ENCODE data around the gene PLA2G4E.
A peak's percentile ranks its signal among the peaks of the same experiment; 100 is the strongest.

Gene PLA2G4E

GRCh38 chr15:42038401-42038800 is 17.6 kb upstream of the PLA2G4E start:
- TF ChIP-seq PAX5 (IDR thresholded peaks at IDR 0.05; ENCODE audit: insufficient read depth, low read length, severe bottlenecking) (no peak), POLR2AphosphoS5 (IDR thresholded peaks at IDR 0.05; ENCODE audit: low read depth, low read length) (no peak), SPI1 (IDR thresholded peaks at IDR 0.05; ENCODE audit: low read depth, low read length) (no peak), TAF1 (IDR thresholded peaks at IDR 0.05; ENCODE audit: low read depth, low read length) (no peak), POU2F2 (IDR thresholded peaks at IDR 0.05; ENCODE audit: low read depth, low read length) (no peak), POLR2A (IDR thresholded peaks at IDR 0.05; ENCODE audit: low read depth, low read length) (no peak)
- FAIRE-seq (no peak), DNase-seq (ENCODE audit: insufficient read length, low spot score) (no peak)

GRCh38 chr15:42037656-42038055 is 16.8 kb upstream of the PLA2G4E start:
- FAIRE-seq (no peak), DNase-seq (ENCODE audit: insufficient read length, low spot score) (no peak)
- TF ChIP-seq POU2F2 (IDR thresholded peaks at IDR 0.05; ENCODE audit: low read depth, low read length) (no peak), TAF1 (IDR thresholded peaks at IDR 0.05; ENCODE audit: low read depth, low read length) (no peak), POLR2AphosphoS5 (IDR thresholded peaks at IDR 0.05; ENCODE audit: low read depth, low read length) (no peak), PAX5 (IDR thresholded peaks at IDR 0.05; ENCODE audit: insufficient read depth, low read length, severe bottlenecking) (no peak), POLR2A (IDR thresholded peaks at IDR 0.05; ENCODE audit: low read depth, low read length) (no peak), SPI1 (IDR thresholded peaks at IDR 0.05; ENCODE audit: low read depth, low read length) (no peak)

- FAIRE-seq (no peak), DNase-seq (ENCODE audit: insufficient read length, low spot score) (no peak)
- TF ChIP-seq TAF1 (IDR thresholded peaks at IDR 0.05; ENCODE audit: low read depth, low read length), result no peak
- TF ChIP-seq PAX5 (IDR thresholded peaks at IDR 0.05; ENCODE audit: insufficient read depth, low read length, severe bottlenecking), result no peak
- TF ChIP-seq POLR2AphosphoS5 (IDR thresholded peaks at IDR 0.05; ENCODE audit: low read depth, low read length), result no peak
- no peak for TF ChIP-seq POU2F2 (IDR thresholded peaks at IDR 0.05; ENCODE audit: low read depth, low read length)
- no peak for TF ChIP-seq POLR2A (IDR thresholded peaks at IDR 0.05; ENCODE audit: low read depth, low read length)
- TF ChIP-seq SPI1 (IDR thresholded peaks at IDR 0.05; ENCODE audit: low read depth, low read length), result no peak
These were observed 16.1 kb upstream of the PLA2G4E start for GRCh38 chr15:42036966-42037365.

GRCh38 chr15:42036112-42036905 is 15.5 kb upstream of the PLA2G4E start:
- DNase-seq (ENCODE audit: insufficient read length, low spot score) (no peak), FAIRE-seq (no peak)
- TF ChIP-seq POU2F2 (IDR thresholded peaks at IDR 0.05; ENCODE audit: low read depth, low read length), result no peak
- TF ChIP-seq POLR2A (IDR thresholded peaks at IDR 0.05; ENCODE audit: low read depth, low read length), result no peak
- no peak for TF ChIP-seq TAF1 (IDR thresholded peaks at IDR 0.05; ENCODE audit: low read depth, low read length)
- no peak for TF ChIP-seq PAX5 (IDR thresholded peaks at IDR 0.05; ENCODE audit: insufficient read depth, low read length, severe bottlenecking)
- no peak for TF ChIP-seq POLR2AphosphoS5 (IDR thresholded peaks at IDR 0.05; ENCODE audit: low read depth, low read length)
- no peak for TF ChIP-seq SPI1 (IDR thresholded peaks at IDR 0.05; ENCODE audit: low read depth, low read length)

- DNase-seq (ENCODE audit: insufficient read length, low spot score) (peak; percentile 33), FAIRE-seq (peak; percentile 89)
- no peak for TF ChIP-seq POLR2AphosphoS5 (IDR thresholded peaks at IDR 0.05; ENCODE audit: low read depth, low read length)
- TF ChIP-seq PAX5 (IDR thresholded peaks at IDR 0.05; ENCODE audit: insufficient read depth, low read length, severe bottlenecking), result no peak
- peak; percentile 98 for TF ChIP-seq POU2F2 (IDR thresholded peaks at IDR 0.05; ENCODE audit: low read depth, low read length)
- TF ChIP-seq TAF1 (IDR thresholded peaks at IDR 0.05; ENCODE audit: low read depth, low read length), result no peak
- no peak for TF ChIP-seq POLR2A (IDR thresholded peaks at IDR 0.05; ENCODE audit: low read depth, low read length)
- 0 out of 2 replicates have a peak, but pooled peaks have one; percentile 4 for TF ChIP-seq SPI1 (IDR thresholded peaks at IDR 0.05; ENCODE audit: low read depth, low read length)
These were observed 14.6 kb upstream of the PLA2G4E start for GRCh38 chr15:42035435-42035761.

- TF ChIP-seq TAF1 (IDR thresholded peaks at IDR 0.05; ENCODE audit: low read depth, low read length) (no peak), POLR2AphosphoS5 (IDR thresholded peaks at IDR 0.05; ENCODE audit: low read depth, low read length) (no peak), POU2F2 (IDR thresholded peaks at IDR 0.05; ENCODE audit: low read depth, low read length) (no peak), POLR2A (IDR thresholded peaks at IDR 0.05; ENCODE audit: low read depth, low read length) (no peak), PAX5 (IDR thresholded peaks at IDR 0.05; ENCODE audit: insufficient read depth, low read length, severe bottlenecking) (no peak), SPI1 (IDR thresholded peaks at IDR 0.05; ENCODE audit: low read depth, low read length) (no peak)
- no peak for DNase-seq (ENCODE audit: insufficient read length, low spot score)
These were observed 14.0 kb upstream of the PLA2G4E start for GRCh38 chr15:42034628-42035434.

GRCh38 chr15:42033214-42033873 is 12.5 kb upstream of the PLA2G4E start:
- no peak for DNase-seq (ENCODE audit: insufficient read length, low spot score)
- FAIRE-seq, result no peak

More at GRCh38 chr15:42034628-42035434, 14.0 kb upstream of the PLA2G4E start:
- peak; percentile 9 for FAIRE-seq

GRCh38 chr15:42032376-42033213 is 11.8 kb upstream of the PLA2G4E start:
- peak; percentile 85 for FAIRE-seq
- no peak for TF ChIP-seq SPI1 (IDR thresholded peaks at IDR 0.05; ENCODE audit: low read depth, low read length)
- TF ChIP-seq POU2F2 (IDR thresholded peaks at IDR 0.05; ENCODE audit: low read depth, low read length), result no peak
- TF ChIP-seq POLR2AphosphoS5 (IDR thresholded peaks at IDR 0.05; ENCODE audit: low read depth, low read length), result no peak
- TF ChIP-seq TAF1 (IDR thresholded peaks at IDR 0.05; ENCODE audit: low read depth, low read length), result no peak
- TF ChIP-seq POLR2A (IDR thresholded peaks at IDR 0.05; ENCODE audit: low read depth, low read length), result no peak
- TF ChIP-seq PAX5 (IDR thresholded peaks at IDR 0.05; ENCODE audit: insufficient read depth, low read length, severe bottlenecking), result no peak
- DNase-seq (ENCODE audit: insufficient read length, low spot score), result no peak

More at GRCh38 chr15:42033214-42033873, 12.5 kb upstream of the PLA2G4E start:
- TF ChIP-seq TAF1 (IDR thresholded peaks at IDR 0.05; ENCODE audit: low read depth, low read length), result no peak
- no peak for TF ChIP-seq POLR2A (IDR thresholded peaks at IDR 0.05; ENCODE audit: low read depth, low read length)
- TF ChIP-seq POU2F2 (IDR thresholded peaks at IDR 0.05; ENCODE audit: low read depth, low read length), result no peak
- TF ChIP-seq PAX5 (IDR thresholded peaks at IDR 0.05; ENCODE audit: insufficient read depth, low read length, severe bottlenecking), result no peak
- no peak for TF ChIP-seq POLR2AphosphoS5 (IDR thresholded peaks at IDR 0.05; ENCODE audit: low read depth, low read length)
- TF ChIP-seq SPI1 (IDR thresholded peaks at IDR 0.05; ENCODE audit: low read depth, low read length), result no peak
